Esophagus (tissue), 2 donors: ENCODE data around the gene KCTD10. TPM values are rescaled to one million over a fixed set of nuclear protein-coding genes. Genes with fewer than 3 reads are reported as not detected.

Experiments
- H3K27ac ChIP-seq, 2 donors: one replicate each; pipeline ENCODE4 v1.5.1; 2013; ENCODE audit warnings: low read depth in 2 of 2, mild to moderate bottlenecking in 2 of 2, inconsistent platforms in 1 of 2, low read length in 1 of 2, moderate library complexity in 1 of 2
- H3K27me3 ChIP-seq, 2 donors: one replicate each; pipeline ENCODE4 v1.6.1; 2013; ENCODE audit warnings: low read length in 2 of 2, control low read depth in 1 of 2, mild to moderate bottlenecking in 1 of 2; ENCODE audit not compliant: insufficient read depth in 2 of 2, control insufficient read depth in 1 of 2
- H3K36me3 ChIP-seq, 2 donors: one replicate each; pipeline ENCODE4 v1.6.1; 2013; ENCODE audit warnings: low read length in 1 of 2; ENCODE audit not compliant: control insufficient read depth in 2 of 2, insufficient read depth in 2 of 2
- H3K4me1 ChIP-seq, 2 donors: one replicate each; pipeline ENCODE4 v1.6.1; 2013; ENCODE audit warnings: low read length in 1 of 2; ENCODE audit not compliant: control insufficient read depth in 2 of 2, insufficient read depth in 2 of 2
- H3K4me3 ChIP-seq, 2 donors: one replicate each; pipeline ENCODE4 v1.5.1; 2013; ENCODE audit warnings: low read length in 2 of 2, mild to moderate bottlenecking in 2 of 2, low read depth in 1 of 2, moderate library complexity in 1 of 2
- H3K9me3 ChIP-seq, 2 donors: one replicate each; pipeline ENCODE4 v1.6.1; 2013; ENCODE audit warnings: mild to moderate bottlenecking in 2 of 2, low read depth in 1 of 2, low read length in 1 of 2, moderate library complexity in 1 of 2; ENCODE audit not compliant: control insufficient read depth in 2 of 2, insufficient read depth in 1 of 2
- WGBS, 2 donors: extraction: QIAGEN DNeasy Blood & Tissue Kit; methylation state at CpG; one replicate each; pipeline ENCODE4 v1.1.7; 2013; 5-methylcytosine and 5-hydroxymethylcytosine counted together
- polyA plus RNA-seq, 2 donors: library from polyadenylated mRNA; stranded (reverse); fragments of 200-250 nt; gene quantifications; one replicate each; pipeline ENCODE4 v1.2.3, GENCODE V29; 2013
- donor health status: healthy with polysubstance abuse.
- donor health status: Bipolar disorder and iron deficiency.

Gene KCTD10
- polyA plus RNA-seq, 2 donors, result 15.4 to 28.2 TPM

- WGBS, 2 donors, result 77 to 85% methylated on average over 3 of the region's 3 CpGs
Measured at GRCh38 chr12:109466821-109467220, 10.3 kb downstream of the KCTD10 start.

DNA sequence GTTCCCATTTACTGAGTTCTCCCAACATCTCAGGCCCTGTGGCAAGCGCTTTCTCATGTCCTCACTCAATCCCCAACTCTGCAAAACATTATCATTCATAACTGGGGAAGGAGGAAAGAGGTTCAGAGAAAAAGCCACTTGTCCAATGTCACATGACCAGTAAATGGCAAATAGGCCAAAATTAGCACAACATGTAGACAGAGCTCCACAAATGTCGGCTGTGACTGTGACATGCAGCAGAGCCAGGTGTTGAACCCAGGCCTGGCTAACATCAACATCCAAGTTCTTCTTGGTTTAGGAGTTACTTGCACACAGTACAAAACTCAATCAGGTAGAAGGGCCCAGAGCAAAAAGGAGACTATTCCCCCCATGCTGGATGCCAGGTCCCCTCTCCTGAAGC lies 10.8 kb downstream of the KCTD10 start:
- Histone ChIP-seq H3K9me3 (no peaks in the 10 kb centered on the region), H3K27me3 (no peaks in the 10 kb centered on the region), H3K27ac (peak overlapping the region; percentile 28 to 42), H3K36me3 (peaks cover 7 to 26% of the 10 kb centered on the region in 2 donors), H3K4me1 (peaks cover 14 to 20% of the 10 kb centered on the region in 2 donors), H3K4me3 (no peak overlapping the region)
- 82% methylated on average over 2 of the region's 2 CpGs for WGBS, 2 donors

More at GRCh38 chr12:109466821-109467220, 10.3 kb downstream of the KCTD10 start:
- Histone ChIP-seq H3K27ac (no peak overlapping the region), H3K9me3 (no peaks in the 10 kb centered on the region), H3K27me3 (no peaks in the 10 kb centered on the region), H3K36me3 (peaks cover 7 to 26% of the 10 kb centered on the region in 2 donors), H3K4me1 (peaks cover 10 to 15% of the 10 kb centered on the region in 2 donors), H3K4me3 (no peak overlapping the region)

- Histone ChIP-seq H3K27ac (peak overlapping the region in 1 of 2 donors; percentile 56), H3K36me3 (peaks cover 7 to 30% of the 10 kb centered on the region in 2 donors)
Measured at GRCh38 chr12:109464642-109465351, 12.3 kb downstream of the KCTD10 start.

GRCh38 chr12:109463756-109464155 lies 13.3 kb downstream of the KCTD10 start:
- WGBS, 2 donors, result 56 to 57% methylated on average over 5 of the region's 5 CpGs
- no peaks in the 10 kb centered on the region for H3K27me3 ChIP-seq
- no peak overlapping the region for H3K4me3 ChIP-seq
- peak overlapping the region; percentile 95 to 96 for H3K27ac ChIP-seq
- H3K36me3 ChIP-seq, result peaks cover 3 to 24% of the 10 kb centered on the region in 2 donors
- H3K4me1 ChIP-seq, result peaks cover 18 to 29% of the 10 kb centered on the region in 2 donors
- H3K9me3 ChIP-seq, result no peaks in the 10 kb centered on the region

More at GRCh38 chr12:109464642-109465351, 12.3 kb downstream of the KCTD10 start:
- no peaks in the 10 kb centered on the region for H3K27me3 ChIP-seq
- H3K9me3 ChIP-seq, result no peaks in the 10 kb centered on the region
- H3K4me3 ChIP-seq, result no peak overlapping the region
- 91% methylated on average over 14 of the region's 14 CpGs for WGBS, 2 donors
- H3K4me1 ChIP-seq, result peaks cover 21 to 29% of the 10 kb centered on the region in 2 donors

GRCh38 chr12:109462868-109463692 lies 14.0 kb downstream of the KCTD10 start:
- 14 to 34% methylated on average over 14 of the region's 14 CpGs for WGBS, 2 donors

DNA sequence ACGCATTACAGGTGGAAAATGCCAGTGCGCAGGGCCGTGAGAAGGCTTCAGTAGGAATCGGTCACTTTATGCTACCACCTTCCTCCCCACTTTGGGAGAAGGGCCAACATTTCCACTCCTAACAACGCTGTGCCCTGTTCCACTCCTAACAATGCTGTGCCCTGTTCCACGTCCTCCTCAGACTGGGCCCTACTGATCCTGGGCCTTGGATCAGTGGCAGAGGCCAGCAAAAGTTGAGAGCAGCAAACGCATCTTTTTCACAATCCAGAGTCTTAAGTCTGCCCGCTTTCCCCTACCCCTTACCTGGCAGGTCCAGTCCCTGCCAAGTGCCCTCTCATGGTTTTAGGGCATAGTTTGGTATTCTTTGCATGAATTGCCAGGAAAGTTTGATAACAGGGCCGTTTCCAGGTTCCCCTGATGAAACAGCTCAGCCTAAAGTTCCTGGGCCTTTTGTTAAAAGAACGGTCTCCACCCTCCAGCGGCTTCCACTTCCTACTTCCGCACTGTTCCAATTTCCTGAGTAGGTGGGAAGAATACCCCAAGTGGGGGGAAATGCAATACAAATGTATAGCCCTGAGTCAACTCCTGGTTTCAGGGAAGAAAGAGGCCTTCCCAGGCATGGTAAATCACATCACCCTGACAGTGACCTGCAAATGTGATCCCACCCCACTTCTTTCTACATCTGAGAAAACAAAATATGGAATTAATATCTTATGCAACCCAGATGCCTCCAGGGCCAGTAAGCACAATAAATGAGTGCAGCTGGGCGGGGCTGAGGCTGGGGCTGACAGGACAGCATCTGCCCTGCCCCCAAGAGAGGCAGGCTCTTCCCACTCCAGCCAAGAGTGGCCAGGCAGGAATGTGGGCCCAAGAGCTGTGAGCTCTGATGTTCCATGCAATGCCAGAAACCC lies 15.0 kb downstream of the KCTD10 start:
- no peaks in the 10 kb centered on the region for H3K9me3 ChIP-seq
- no peaks in the 10 kb centered on the region for H3K27me3 ChIP-seq
- no peak overlapping the region for H3K4me3 ChIP-seq
- H3K4me1 ChIP-seq, result peaks cover 18 to 32% of the 10 kb centered on the region in 2 donors
- WGBS, 2 donors, result 46 to 59% methylated on average over 13 of the region's 13 CpGs
- peak overlapping the region; percentile 95 to 96 for H3K27ac ChIP-seq
- peaks cover 0 to 26% of the 10 kb centered on the region in 2 donors for H3K36me3 ChIP-seq

More at GRCh38 chr12:109462868-109463692, 14.0 kb downstream of the KCTD10 start:
- H3K36me3 ChIP-seq, result peaks cover 1 to 24% of the 10 kb centered on the region in 2 donors
- H3K4me1 ChIP-seq, result peaks cover 18 to 33% of the 10 kb centered on the region in 2 donors
- H3K4me3 ChIP-seq, result peak overlapping the region in 1 of 2 donors; percentile 7
- no peaks in the 10 kb centered on the region for H3K9me3 ChIP-seq
- peak overlapping the region; percentile 95 to 96 for H3K27ac ChIP-seq
- H3K27me3 ChIP-seq, result no peaks in the 10 kb centered on the region

DNA sequence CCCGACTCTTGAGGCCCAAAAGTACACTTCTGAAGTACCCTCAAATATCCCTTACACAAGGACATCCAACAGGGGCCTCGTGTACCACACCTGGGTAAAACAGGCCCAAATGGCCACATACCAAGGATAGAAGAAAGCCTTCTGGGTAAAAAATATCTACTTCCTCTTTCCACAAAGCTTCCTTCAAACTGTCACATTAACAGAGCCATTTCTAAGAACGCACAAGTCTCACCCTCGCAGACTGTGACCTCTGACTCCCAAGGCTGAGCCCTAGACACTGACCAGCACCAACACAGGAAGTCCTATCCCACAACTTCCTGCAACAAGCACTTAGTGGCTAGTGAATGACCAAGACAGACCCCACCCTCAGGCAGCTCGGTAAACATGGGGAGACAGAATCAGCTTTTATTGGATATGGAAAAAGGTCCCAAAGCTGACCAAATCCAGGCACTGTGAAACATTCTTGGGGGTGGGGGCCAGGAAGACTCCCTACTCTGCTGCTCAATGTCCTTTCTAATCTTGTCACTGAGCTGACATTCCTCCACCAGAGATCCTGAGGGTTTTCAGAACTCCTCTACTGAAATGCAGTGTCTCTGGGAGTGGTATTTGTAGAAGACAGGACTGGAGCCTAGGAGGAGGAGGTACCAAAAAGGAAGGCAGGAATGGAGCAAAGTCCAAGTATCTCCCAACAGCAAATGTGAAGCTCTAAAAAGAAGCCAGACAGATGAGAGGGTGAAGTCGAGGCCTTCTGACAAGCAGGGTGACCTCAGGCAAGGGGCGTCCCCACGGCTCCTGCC lies 15.9 kb downstream of the KCTD10 start:
- H3K36me3 ChIP-seq, result peaks cover 3 to 26% of the 10 kb centered on the region in 2 donors
- WGBS, 2 donors, result 63 to 65% methylated on average over 8 of the region's 8 CpGs

GRCh38 chr12:109460538-109460937 lies 16.6 kb downstream of the KCTD10 start:
- Histone ChIP-seq H3K9me3 (no peaks in the 10 kb centered on the region), H3K4me1 (peaks cover 18 to 32% of the 10 kb centered on the region in 2 donors), H3K27me3 (no peaks in the 10 kb centered on the region), H3K36me3 (peaks cover 10 to 33% of the 10 kb centered on the region in 2 donors), H3K4me3 (no peak overlapping the region), H3K27ac (peak overlapping the region; percentile 95 to 96)
- WGBS, 2 donors, result 87 to 93% methylated on average over 13 of the region's 13 CpGs

More for the DNA sequence above, 15.9 kb downstream of the KCTD10 start:
- Histone ChIP-seq H3K27me3 (no peaks in the 10 kb centered on the region), H3K4me1 (peaks cover 18 to 32% of the 10 kb centered on the region in 2 donors), H3K27ac (peak overlapping the region; percentile 95 to 96), H3K9me3 (no peaks in the 10 kb centered on the region), H3K4me3 (no peak overlapping the region)
